KMS-11 (cell line): ENCODE measurements around the gene NAGK.

Source experiments
- H2AFZ ChIP-seq: fragments of 200-600 bp; sonication (generic); 2 replicates; pipeline ENCODE4 v1.6.1; 2016; ENCODE audit warnings: antibody characterized with exemption, mixed run types, low read depth
- H3K27ac ChIP-seq: fragments of 200-600 bp; sonication (generic); 2 replicates; pipeline ENCODE4 v1.6.1; 2016; ENCODE audit warnings: mild to moderate bottlenecking, mixed run types
- H3K27me3 ChIP-seq: fragments of 200-600 bp; sonication (generic); 2 replicates; pipeline ENCODE4 v1.6.1; 2017; ENCODE audit warnings: mild to moderate bottlenecking, low read depth, mixed run types, moderate library complexity; ENCODE audit not compliant: insufficient read depth
- H3K36me3 ChIP-seq: fragments of 200-600 bp; sonication (generic); 2 replicates; pipeline ENCODE4 v1.6.1; 2017; ENCODE audit warnings: mild to moderate bottlenecking, mixed run types; ENCODE audit not compliant: insufficient read depth
- H3K4me1 ChIP-seq: fragments of 200-600 bp; sonication (generic); 2 replicates; pipeline ENCODE4 v1.6.1; 2016; ENCODE audit warnings: mild to moderate bottlenecking, low read depth, mixed run types; ENCODE audit not compliant: poor library complexity, severe bottlenecking
- H3K4me2 ChIP-seq: fragments of 200-600 bp; sonication (generic); 2 replicates; pipeline ENCODE4 v1.7.0; 2016; ENCODE audit warnings: mild to moderate bottlenecking, mixed run types
- H3K4me3 ChIP-seq: fragments of 200-600 bp; sonication (generic); IDR thresholded peaks from 2 replicates; pipeline ENCODE4 v1.6.1; 2017; ENCODE audit warnings: low read depth, low read length, mixed read lengths; ENCODE audit not compliant: insufficient read depth
- H3K79me2 ChIP-seq: fragments of 200-600 bp; sonication (generic); 2 replicates; pipeline ENCODE4 v1.6.1; 2016; ENCODE audit warnings: low read depth, mixed run types; ENCODE audit not compliant: insufficient read depth
- H3K9ac ChIP-seq: fragments of 200-600 bp; sonication (generic); 2 replicates; pipeline ENCODE4 v1.6.1; 2016; ENCODE audit warnings: mild to moderate bottlenecking, mixed run types
- H4K20me1 ChIP-seq: fragments of 200-600 bp; sonication (generic); 2 replicates; pipeline ENCODE4 v1.6.1; 2016; ENCODE audit warnings: mild to moderate bottlenecking, mixed run types; ENCODE audit not compliant: insufficient read depth
- CTCF ChIP-seq: fragments of 200-600 bp; sonication (generic); conservative IDR thresholded peaks from 2 replicates; pipeline ENCODE4 v1.6.1; 2017; ENCODE audit warnings: low read depth, mild to moderate bottlenecking, antibody characterized with exemption, low read length, moderate library complexity, mixed read lengths

The NAGK gene

GRCh38 chr2:71067567-71068217, 756 bp upstream of the NAGK start:
- Histone ChIP-seq H3K79me2 (peaks cover 8% of the 10 kb centered on the region; the same call in 1 of the 2 replicates), H3K9ac (peak overlapping the region; percentile 29; the same call in 1 of the 2 replicates), H3K27ac (peak overlapping the region; percentile 32; the same call in 1 of the 2 replicates), H3K4me2 (peak overlapping the region; percentile 99), H3K27me3 (no peaks in the 10 kb centered on the region), H2AFZ (peak overlapping the region; percentile 85), H3K36me3 (no peaks in the 10 kb centered on the region), H4K20me1 (no peaks in the 10 kb centered on the region), H3K4me1 (peaks cover 56% of the 10 kb centered on the region), H3K4me3 (no peak overlapping the region)
- TF ChIP-seq CTCF: no peak

GRCh38 chr2:71069376-71069775, 928 bp downstream of the NAGK start:
- Histone ChIP-seq H3K4me3 (no peak overlapping the region), H3K4me2 (peak overlapping the region; percentile 99), H2AFZ (peak overlapping the region; percentile 85; the same call in 1 of the 2 replicates), H3K27me3 (no peaks in the 10 kb centered on the region), H3K4me1 (peaks cover 43% of the 10 kb centered on the region), H3K79me2 (peaks cover 8% of the 10 kb centered on the region; the same call in 1 of the 2 replicates), H3K27ac (no peak overlapping the region), H3K9ac (peak overlapping the region; percentile 29; the same call in 1 of the 2 replicates), H3K36me3 (no peaks in the 10 kb centered on the region), H4K20me1 (no peaks in the 10 kb centered on the region)
- TF ChIP-seq CTCF: no peak

GRCh38 chr2:71070294-71071093, 2.0 kb downstream of the NAGK start:
- H3K27me3 ChIP-seq: no peaks in the 10 kb centered on the region
- H3K9ac ChIP-seq: no peak overlapping the region
- TF ChIP-seq CTCF: no peak
- peaks cover 32% of the 10 kb centered on the region for H3K4me1 ChIP-seq
- no peak overlapping the region for H3K4me3 ChIP-seq
- no peak overlapping the region for H3K27ac ChIP-seq
- no peak overlapping the region for H2AFZ ChIP-seq
- H3K79me2 ChIP-seq: peaks cover 8% of the 10 kb centered on the region; the same call in 1 of the 2 replicates
- H4K20me1 ChIP-seq: no peaks in the 10 kb centered on the region
- H3K36me3 ChIP-seq: no peaks in the 10 kb centered on the region
- H3K4me2 ChIP-seq: no peak overlapping the region

- Histone ChIP-seq H3K4me3 (no peak overlapping the region), H3K4me1 (peaks cover 27% of the 10 kb centered on the region), H3K79me2 (peaks cover 8% of the 10 kb centered on the region; the same call in 1 of the 2 replicates), H3K27me3 (no peaks in the 10 kb centered on the region), H4K20me1 (no peaks in the 10 kb centered on the region), H3K36me3 (no peaks in the 10 kb centered on the region), H3K4me2 (peak overlapping the region; percentile 2; the same call in 1 of the 2 replicates), H3K9ac (no peak overlapping the region), H3K27ac (no peak overlapping the region), H2AFZ (no peak overlapping the region)
- no peak for TF ChIP-seq CTCF
Measured at GRCh38 chr2:71071681-71072398, 3.4 kb downstream of the NAGK start.
